ENCODE results near the gene PAQR5. TPM values are rescaled to one million over a fixed set of nuclear protein-coding genes. Genes with fewer than 3 reads are reported as not detected.
A peak's percentile ranks its signal among the peaks of the same experiment; 100 is the strongest.

Gene PAQR5
- total and polyA plus RNA-seq, 9 of the 15 experiments (the other 6 are each of a cell fraction or from before 2014, with no cell fraction given): 0.04 to 0.08 TPM; not detected in 7

DNA sequence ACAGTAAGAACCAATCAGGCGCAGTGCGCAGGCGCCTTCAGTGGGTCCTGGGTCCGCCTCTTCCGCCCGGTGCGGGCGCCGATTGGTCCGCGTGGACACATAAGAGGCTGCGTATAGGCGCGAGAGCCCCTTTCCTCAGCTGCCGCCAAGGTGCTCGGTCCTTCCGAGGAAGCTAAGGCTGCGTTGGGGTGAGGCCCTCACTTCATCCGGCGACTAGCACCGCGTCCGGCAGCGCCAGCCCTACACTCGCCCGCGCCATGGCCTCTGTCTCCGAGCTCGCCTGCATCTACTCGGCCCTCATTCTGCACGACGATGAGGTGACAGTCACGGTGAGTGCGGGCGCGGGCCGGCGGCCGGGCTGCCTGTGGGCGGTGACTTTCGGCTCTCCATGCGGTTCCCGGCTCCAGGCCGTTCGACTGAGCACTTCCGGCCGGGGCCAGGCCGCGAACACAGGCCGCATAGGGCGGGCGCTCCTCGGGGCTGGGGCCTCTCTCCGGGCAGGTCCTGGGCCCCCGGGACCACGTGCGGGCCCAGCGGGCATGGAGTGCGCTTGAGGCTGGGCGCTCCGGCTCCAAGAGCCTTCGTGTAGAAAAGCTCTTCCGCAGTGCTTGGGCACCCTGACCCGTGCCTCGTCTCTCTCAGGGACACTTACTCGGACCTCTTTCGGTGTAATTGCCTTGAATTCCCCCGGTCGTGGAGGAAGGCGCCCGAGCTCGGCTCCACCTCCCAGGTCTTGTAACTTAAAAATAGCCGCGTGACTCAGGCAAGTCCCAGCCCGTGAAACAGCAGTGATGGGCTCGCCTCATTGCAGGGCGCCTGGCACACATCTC, 154.2 kb downstream of the PAQR5 start, which contains the start of gene RPLP1 (continued):
- TF ChIP-seq, protein P1, sequence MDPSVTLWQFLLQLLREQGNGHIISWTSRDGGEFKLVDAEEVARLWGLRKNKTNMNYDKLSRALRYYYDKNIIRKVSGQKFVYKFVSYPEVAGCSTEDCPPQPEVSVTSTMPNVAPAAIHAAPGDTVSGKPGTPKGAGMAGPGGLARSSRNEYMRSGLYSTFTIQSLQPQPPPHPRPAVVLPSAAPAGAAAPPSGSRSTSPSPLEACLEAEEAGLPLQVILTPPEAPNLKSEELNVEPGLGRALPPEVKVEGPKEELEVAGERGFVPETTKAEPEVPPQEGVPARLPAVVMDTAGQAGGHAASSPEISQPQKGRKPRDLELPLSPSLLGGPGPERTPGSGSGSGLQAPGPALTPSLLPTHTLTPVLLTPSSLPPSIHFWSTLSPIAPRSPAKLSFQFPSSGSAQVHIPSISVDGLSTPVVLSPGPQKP (CRISPR knock-in tag; IDR thresholded peaks at IDR 0.05): 0 out of 2 replicates have a peak, but pooled peaks have one; percentile 70
- TF ChIP-seq, protein P2, sequence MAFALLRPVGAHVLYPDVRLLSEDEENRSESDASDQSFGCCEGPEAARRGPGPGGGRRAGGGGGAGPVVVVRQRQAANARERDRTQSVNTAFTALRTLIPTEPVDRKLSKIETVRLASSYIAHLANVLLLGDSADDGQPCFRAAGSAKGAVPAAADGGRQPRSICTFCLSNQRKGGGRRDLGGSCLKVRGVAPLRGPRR (CRISPR knock-in tag; IDR thresholded peaks at IDR 0.05): no peak
- TF ChIP-seq RBM22 (IDR thresholded peaks at IDR 0.05; ENCODE audit: low read depth, low read length, poor library complexity, severe bottlenecking) (peak; percentile 94), STAG1 (CRISPR knock-in tag; IDR thresholded peaks at IDR 0.05; ENCODE audit: borderline replicate concordance) (no peak), SMAD1 (IDR thresholded peaks at IDR 0.05; ENCODE audit: low read depth, low read length, partially characterized antibody) (peak; percentile 94), CBFA2T2 (conservative IDR thresholded peaks at IDR 0.05) (no peak), MTA3 (IDR thresholded peaks at IDR 0.05; ENCODE audit: borderline replicate concordance) (peak; percentile 97), KAT7 (CRISPR knock-in tag; IDR thresholded peaks at IDR 0.05; ENCODE audit: borderline replicate concordance) (peak; percentile 77; the same call in 1 of the 2 replicates), ILK (tag; IDR thresholded peaks at IDR 0.05; ENCODE audit: borderline replicate concordance, low read depth) (no peak), NCOA4 (IDR thresholded peaks at IDR 0.05; ENCODE audit: partially characterized antibody) (no peak), RHOXF2B (CRISPR knock-in tag; conservative IDR thresholded peaks at IDR 0.05) (no peak)
- TF ChIP-seq, protein P3, sequence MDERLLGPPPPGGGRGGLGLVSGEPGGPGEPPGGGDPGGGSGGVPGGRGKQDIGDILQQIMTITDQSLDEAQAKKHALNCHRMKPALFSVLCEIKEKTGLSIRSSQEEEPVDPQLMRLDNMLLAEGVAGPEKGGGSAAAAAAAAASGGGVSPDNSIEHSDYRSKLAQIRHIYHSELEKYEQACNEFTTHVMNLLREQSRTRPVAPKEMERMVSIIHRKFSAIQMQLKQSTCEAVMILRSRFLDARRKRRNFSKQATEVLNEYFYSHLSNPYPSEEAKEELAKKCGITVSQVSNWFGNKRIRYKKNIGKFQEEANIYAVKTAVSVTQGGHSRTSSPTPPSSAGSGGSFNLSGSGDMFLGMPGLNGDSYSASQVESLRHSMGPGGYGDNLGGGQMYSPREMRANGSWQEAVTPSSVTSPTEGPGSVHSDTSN (CRISPR knock-in tag; IDR thresholded peaks at IDR 0.05; ENCODE audit: low read depth): no peak
- TF ChIP-seq, protein P3 (tag; conservative IDR thresholded peaks at IDR 0.05; ENCODE audit: low read depth): no peak
- TF ChIP-seq, protein P4, sequence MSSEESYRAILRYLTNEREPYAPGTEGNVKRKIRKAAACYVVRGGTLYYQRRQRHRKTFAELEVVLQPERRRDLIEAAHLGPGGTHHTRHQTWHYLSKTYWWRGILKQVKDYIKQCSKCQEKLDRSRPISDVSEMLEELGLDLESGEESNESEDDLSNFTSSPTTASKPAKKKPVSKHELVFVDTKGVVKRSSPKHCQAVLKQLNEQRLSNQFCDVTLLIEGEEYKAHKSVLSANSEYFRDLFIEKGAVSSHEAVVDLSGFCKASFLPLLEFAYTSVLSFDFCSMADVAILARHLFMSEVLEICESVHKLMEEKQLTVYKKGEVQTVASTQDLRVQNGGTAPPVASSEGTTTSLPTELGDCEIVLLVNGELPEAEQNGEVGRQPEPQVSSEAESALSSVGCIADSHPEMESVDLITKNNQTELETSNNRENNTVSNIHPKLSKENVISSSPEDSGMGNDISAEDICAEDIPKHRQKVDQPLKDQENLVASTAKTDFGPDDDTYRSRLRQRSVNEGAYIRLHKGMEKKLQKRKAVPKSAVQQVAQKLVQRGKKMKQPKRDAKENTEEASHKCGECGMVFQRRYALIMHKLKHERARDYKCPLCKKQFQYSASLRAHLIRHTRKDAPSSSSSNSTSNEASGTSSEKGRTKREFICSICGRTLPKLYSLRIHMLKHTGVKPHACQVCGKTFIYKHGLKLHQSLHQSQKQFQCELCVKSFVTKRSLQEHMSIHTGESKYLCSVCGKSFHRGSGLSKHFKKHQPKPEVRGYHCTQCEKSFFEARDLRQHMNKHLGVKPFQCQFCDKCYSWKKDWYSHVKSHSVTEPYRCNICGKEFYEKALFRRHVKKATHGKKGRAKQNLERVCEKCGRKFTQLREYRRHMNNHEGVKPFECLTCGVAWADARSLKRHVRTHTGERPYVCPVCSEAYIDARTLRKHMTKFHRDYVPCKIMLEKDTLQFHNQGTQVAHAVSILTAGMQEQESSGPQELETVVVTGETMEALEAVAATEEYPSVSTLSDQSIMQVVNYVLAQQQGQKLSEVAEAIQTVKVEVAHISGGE (CRISPR knock-in tag; IDR thresholded peaks at IDR 0.05): peak; percentile 27 to 48 (median 42); a peak in 4 of 6 replicates
- TF ChIP-seq, protein P5, sequence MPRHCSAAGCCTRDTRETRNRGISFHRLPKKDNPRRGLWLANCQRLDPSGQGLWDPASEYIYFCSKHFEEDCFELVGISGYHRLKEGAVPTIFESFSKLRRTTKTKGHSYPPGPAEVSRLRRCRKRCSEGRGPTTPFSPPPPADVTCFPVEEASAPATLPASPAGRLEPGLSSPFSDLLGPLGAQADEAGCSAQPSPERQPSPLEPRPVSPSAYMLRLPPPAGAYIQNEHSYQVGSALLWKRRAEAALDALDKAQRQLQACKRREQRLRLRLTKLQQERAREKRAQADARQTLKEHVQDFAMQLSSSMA (CRISPR knock-in tag; IDR thresholded peaks at IDR 0.05): no peak
